K562 (cell line): Measurements from ENCODE around the gene TIMM17B. TPM values are rescaled to one million over a fixed set of nuclear protein-coding genes. Genes with fewer than 3 reads are reported as not detected.

Experiments
- DPF2 ChIP-seq: fragments of 450-650 bp; IDR thresholded peaks from 2 replicates; pipeline ENCODE4 v1.6.1; 2016
- EHMT2 ChIP-seq: fragments of 450-650 bp; IDR thresholded peaks from 2 replicates; pipeline ENCODE4 v1.6.1; 2018; ENCODE audit warnings: antibody characterized with exemption
- KAT8 ChIP-seq: fragments of 450-650 bp; IDR thresholded peaks from 2 replicates; pipeline ENCODE4 v1.6.1; 2016; ENCODE audit warnings: low read depth, mild to moderate bottlenecking
- MAFF ChIP-seq: IDR thresholded peaks from 2 replicates; pipeline ENCODE4 v1.6.1; 2012; ENCODE audit warnings: low read length, improper control_type of control experiment
- MAFK ChIP-seq: IDR thresholded peaks from 2 replicates; pipeline ENCODE4 v1.6.1; 2011; ENCODE audit warnings: low read length, improper control_type of control experiment
- MXD1 ChIP-seq: fragments of 250-450 bp; sonication (Bioruptor Pico); IDR thresholded peaks from 2 replicates; pipeline ENCODE4 v1.8.0; 2021; ENCODE audit warnings: borderline replicate concordance, mild to moderate bottlenecking, moderate library complexity; ENCODE audit not compliant: poor library complexity, severe bottlenecking
- PHF8 ChIP-seq: fragments of 200-600 bp; sonication (generic); IDR thresholded peaks from 2 replicates; pipeline ENCODE4 v1.6.1; 2012; ENCODE audit warnings: mixed run types, mild to moderate bottlenecking, inconsistent platforms, low read length, moderate library complexity, borderline replicate concordance
- RB1 ChIP-seq: fragments of 450-650 bp; IDR thresholded peaks from 2 replicates; pipeline ENCODE4 v1.6.1; 2017; ENCODE audit warnings: low read depth, mild to moderate bottlenecking
- SP2 ChIP-seq: IDR thresholded peaks from 2 replicates; pipeline ENCODE4 v1.6.1; 2011; ENCODE audit warnings: mild to moderate bottlenecking, low read depth, low read length, moderate library complexity; ENCODE audit not compliant: poor library complexity, severe bottlenecking; ENCODE audit errors: extremely low read depth
- SRSF1 ChIP-seq: fragments of 200-400 bp; formaldehyde crosslinking; IDR thresholded peaks from 2 replicates; pipeline ENCODE4 v1.6.1; 2017; ENCODE audit warnings: mild to moderate bottlenecking, low read depth, low read length, moderate library complexity
- STAT5B ChIP-seq: fragments of 250-450 bp; sonication (Bioruptor Pico); IDR thresholded peaks from 2 replicates; pipeline ENCODE4 v1.8.0; 2021; ENCODE audit warnings: mild to moderate bottlenecking, inconsistent platforms
- UBTF ChIP-seq, 2 experiments: IDR thresholded peaks; 2 replicates each; pipeline ENCODE4 v1.6.1; 2012; ENCODE audit warnings: improper control_type of control experiment in 2 of 2, low read depth in 2 of 2, low read length in 2 of 2, borderline replicate concordance in 1 of 2
- ZBTB2 ChIP-seq: fragments of 450-650 bp; IDR thresholded peaks from 2 replicates; pipeline ENCODE4 v1.6.1; 2016; ENCODE audit warnings: antibody characterized with exemption
- ZNF239 ChIP-seq: fragments of 250-450 bp; sonication (Bioruptor Pico); IDR thresholded peaks from 2 replicates; pipeline ENCODE4 v1.4.0; 2020; ENCODE audit warnings: mild to moderate bottlenecking
- ZNF282 ChIP-seq: sonication (generic); formaldehyde crosslinking; IDR thresholded peaks from 2 replicates; pipeline ENCODE4 v1.8.1; 2023; ENCODE audit warnings: missing genetic modification reagents
- ZNF77 ChIP-seq: fragments of 250-450 bp; sonication (Bioruptor Pico); IDR thresholded peaks from 2 replicates; pipeline ENCODE4 v1.5.0; 2020
- polyA plus RNA-seq, 8 experiments: library from polyadenylated mRNA; depleted of rRNA in 4 of 8; stranded (reverse) in 5 of 8; unstranded in 3 of 8; fragments of >200 nt; fragmentation: Nextera tagmentation in 2 of 8; fragmentation: Illumina TruSeq in 1 of 8; extraction: Ambion mirVana in 2 of 8; extraction: Trizol in 1 of 8; gene quantifications; 2 replicates each; pipeline versions ENCODE4 v1.2.1 to v1.2.3, GENCODE V29; 2011 to 2014; ENCODE audit warnings: inconsistent platforms in 1 of 8, missing spikeins in 1 of 8
- total RNA-seq, 7 experiments: library from RNA; depleted of rRNA in 6 of 7; stranded (reverse); fragments of >200 nt in 6 of 7; fragmentation: Illumina TruSeq in 2 of 7; extraction: Trizol in 2 of 7; gene quantifications; 2 replicates each; pipeline versions ENCODE4 v1.2.1 to v1.2.3, GENCODE V29; 2011 to 2021; ENCODE audit warnings: low replicate concordance in 1 of 7

The TIMM17B gene
- total and polyA plus RNA-seq, 9 of the 15 experiments (the other 6 are each of a cell fraction or from before 2014, with no cell fraction given), result 9.9 to 184 (median 115) TPM

GRCh38 chrX:48940404-48940955 is 42.9 kb upstream of the TIMM17B start (continued):
- TF ChIP-seq PHF8 (no peak), DPF2 (peak; percentile 93), EHMT2 (peak; percentile 64; the same call in 1 of the 2 replicates), MAFF (peak; percentile 97), SRSF1 (no peak), ZNF282 (CRISPR knock-in tag) (no peak), KAT8 (no peak), SP2 (no peak), ZNF77 (CRISPR knock-in tag) (no peak), STAT5B (0 out of 2 replicates have a peak, but pooled peaks have one; percentile 15), RB1 (peak; percentile 26; the same call in 1 of the 2 replicates), MXD1 (CRISPR knock-in tag) (peak; percentile 21), MAFK (peak; percentile 95), ZNF239 (CRISPR knock-in tag) (peak; percentile 35), UBTF (IDR thresholded peaks at IDR 0.05; ENCODE audit: borderline replicate concordance in 1 of 2, low read depth in 2 of 2, low read length in 2 of 2) (0 out of 4 replicates have a peak, but pooled peaks of 1 of the 2 experiments have one; percentile 23), ZBTB2 (0 out of 2 replicates have a peak, but pooled peaks have one; percentile 39)
